ENCODE results near the gene SMAD3. TPM values are rescaled to one million over a fixed set of nuclear protein-coding genes. Genes with fewer than 3 reads are reported as not detected.
"Not testable (repeated sequence)": the region's sequence is repeated elsewhere in the genome, so short reads cannot be mapped to it uniquely, and the experiment has no call there.

The SMAD3 gene
- total RNA-seq, 2 donors from 2014 or later: 47.4 to 68.9 TPM

DNA sequence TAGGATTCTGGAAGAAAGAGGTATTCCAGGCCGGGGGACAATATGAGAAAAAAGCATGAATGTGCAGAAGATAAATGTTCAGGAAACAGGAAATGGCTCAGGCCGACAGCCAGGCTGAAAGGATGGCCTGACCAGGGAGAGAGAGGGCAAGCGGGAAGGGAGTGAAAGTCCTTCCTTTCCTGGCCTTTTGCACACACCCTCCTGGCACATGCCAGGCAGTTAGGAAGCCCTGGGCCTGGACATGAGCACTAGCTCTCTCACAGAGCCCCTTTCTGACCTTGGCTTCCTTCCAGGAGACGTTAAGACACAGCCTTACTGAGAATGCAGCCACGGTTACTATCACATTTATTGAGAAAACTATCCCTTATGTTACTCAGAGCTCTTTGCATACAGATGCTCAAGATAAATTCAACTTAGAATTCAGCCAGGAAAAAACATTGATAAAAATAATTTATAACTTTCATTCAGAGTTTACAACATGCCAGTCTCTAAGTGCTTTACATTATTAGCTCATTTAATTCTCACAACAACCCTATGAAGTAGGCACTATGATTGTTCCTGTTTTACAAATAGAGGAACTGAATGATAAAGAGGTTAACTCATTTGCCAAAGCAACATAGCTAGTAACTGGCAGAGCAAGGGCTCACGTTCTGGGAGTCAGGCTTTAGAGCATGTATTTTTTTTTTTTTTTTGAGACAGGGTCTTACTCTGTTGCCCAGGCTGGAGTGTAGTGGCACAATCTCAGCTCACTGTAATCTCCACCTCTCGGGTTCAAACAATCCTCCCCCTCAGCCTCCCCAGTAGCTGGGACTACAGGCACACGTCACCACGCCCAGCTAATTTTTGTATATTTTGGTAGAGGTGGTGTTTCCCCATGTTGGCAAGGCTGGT is 39.4 kb upstream of the SMAD3 start:
- ATAC-seq (replicated peaks in 1 of 2): no peak
- H3K9me3 Mint-ChIP-seq: no peaks in the 10 kb centered on the region
- no peak overlapping the region for H3K4me3 Mint-ChIP-seq
- no peak for DNase-seq
- H3K4me1 Mint-ChIP-seq (ENCODE audit: low read depth): peaks cover 48% of the 10 kb centered on the region
- H3K27me3 Mint-ChIP-seq (ENCODE audit: low read depth): peaks cover 12% of the 10 kb centered on the region
- no peaks in the 10 kb centered on the region for H3K36me3 Mint-ChIP-seq (ENCODE audit: insufficient read depth in 2 of 2)
- H3K27ac Mint-ChIP-seq: no peak overlapping the region

DNA sequence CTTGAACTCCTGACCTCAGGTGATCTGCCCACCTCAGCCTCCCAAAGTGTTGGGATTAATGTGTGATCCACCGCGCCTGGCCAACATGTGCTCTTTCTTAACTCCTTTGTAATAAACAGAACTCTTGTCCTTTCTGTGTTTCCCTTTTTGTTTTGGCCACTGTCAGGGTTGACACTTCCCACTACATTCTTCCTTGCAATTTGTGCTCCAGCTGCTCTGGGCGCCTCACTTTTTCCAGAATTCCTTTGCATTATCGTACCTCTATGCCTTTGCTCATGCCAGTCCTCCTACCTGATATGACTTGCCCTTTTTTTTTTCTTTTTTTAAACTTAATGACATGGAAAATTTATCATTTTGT is 38.8 kb upstream of the SMAD3 start:
- DNase-seq (no peak), ATAC-seq (replicated peaks in 1 of 2) (no peak)
- Mint-ChIP-seq H3K9me3 (no peaks in the 10 kb centered on the region), H3K36me3 (ENCODE audit: insufficient read depth in 2 of 2) (no peaks in the 10 kb centered on the region), H3K4me3 (no peak overlapping the region), H3K27me3 (ENCODE audit: low read depth) (peaks cover 12% of the 10 kb centered on the region), H3K4me1 (ENCODE audit: low read depth) (peaks cover 48% of the 10 kb centered on the region), H3K27ac (no peak overlapping the region)

DNA sequence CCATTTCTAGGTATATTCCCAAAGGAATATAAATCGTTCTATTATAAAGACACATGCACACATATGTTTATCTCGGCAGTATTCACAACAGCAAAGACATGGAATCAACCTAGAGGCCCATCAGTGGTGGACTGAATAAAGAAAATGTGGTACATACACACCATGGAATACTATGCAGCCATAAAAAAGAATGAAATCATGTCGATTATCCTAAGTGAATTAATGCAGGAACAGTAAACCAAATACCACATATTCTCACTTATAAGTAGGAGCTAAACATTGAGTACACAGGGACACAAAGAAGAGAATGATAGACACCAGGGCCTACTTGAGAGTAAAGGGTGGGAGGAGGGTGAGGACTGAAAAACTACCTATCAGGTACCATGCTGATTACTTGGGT is 37.0 kb upstream of the SMAD3 start:
- H3K9me3 Mint-ChIP-seq; H3K36me3 Mint-ChIP-seq (ENCODE audit: insufficient read depth in 2 of 2); H3K27ac Mint-ChIP-seq; ATAC-seq (replicated peaks in 1 of 2); DNase-seq; H3K4me3 Mint-ChIP-seq: not testable (repeated sequence)
- peaks cover 12% of the 10 kb centered on the region for H3K27me3 Mint-ChIP-seq (ENCODE audit: low read depth)
- H3K4me1 Mint-ChIP-seq (ENCODE audit: low read depth): peaks cover 37% of the 10 kb centered on the region

GRCh38 chr15:67030036-67030762 is 35.2 kb upstream of the SMAD3 start:
- no peaks in the 10 kb centered on the region for H3K36me3 Mint-ChIP-seq (ENCODE audit: insufficient read depth in 2 of 2)
- no peak for DNase-seq

GRCh38 chr15:67031331-67031730 is 34.1 kb upstream of the SMAD3 start:
- Mint-ChIP-seq H3K4me3 (no peak overlapping the region), H3K27ac (no peak overlapping the region), H3K9me3 (no peaks in the 10 kb centered on the region), H3K36me3 (ENCODE audit: insufficient read depth in 2 of 2) (no peaks in the 10 kb centered on the region), H3K27me3 (ENCODE audit: low read depth) (peaks cover 6% of the 10 kb centered on the region), H3K4me1 (ENCODE audit: low read depth) (peaks cover 15% of the 10 kb centered on the region)
- ATAC-seq (replicated peaks in 1 of 2) (no peak), DNase-seq (no peak)

More at GRCh38 chr15:67030036-67030762, 35.2 kb upstream of the SMAD3 start:
- ATAC-seq (replicated peaks in 1 of 2): no peak
- H3K4me1 Mint-ChIP-seq (ENCODE audit: low read depth): peaks cover 24% of the 10 kb centered on the region
- H3K27ac Mint-ChIP-seq: no peak overlapping the region
- H3K9me3 Mint-ChIP-seq: no peaks in the 10 kb centered on the region
- no peak overlapping the region for H3K4me3 Mint-ChIP-seq
- H3K27me3 Mint-ChIP-seq (ENCODE audit: low read depth): peaks cover 10% of the 10 kb centered on the region

- H3K27me3 Mint-ChIP-seq (ENCODE audit: low read depth): peaks cover 6% of the 10 kb centered on the region
- no peak overlapping the region for H3K4me3 Mint-ChIP-seq
- peaks cover 15% of the 10 kb centered on the region for H3K4me1 Mint-ChIP-seq (ENCODE audit: low read depth)
- H3K36me3 Mint-ChIP-seq (ENCODE audit: insufficient read depth in 2 of 2): no peaks in the 10 kb centered on the region
- H3K9me3 Mint-ChIP-seq: no peaks in the 10 kb centered on the region
- ATAC-seq (replicated peaks in 1 of 2) (no peak), DNase-seq (no peak)
- no peak overlapping the region for H3K27ac Mint-ChIP-seq
Observed at GRCh38 chr15:67032608-67033007, 32.8 kb upstream of the SMAD3 start.

DNA sequence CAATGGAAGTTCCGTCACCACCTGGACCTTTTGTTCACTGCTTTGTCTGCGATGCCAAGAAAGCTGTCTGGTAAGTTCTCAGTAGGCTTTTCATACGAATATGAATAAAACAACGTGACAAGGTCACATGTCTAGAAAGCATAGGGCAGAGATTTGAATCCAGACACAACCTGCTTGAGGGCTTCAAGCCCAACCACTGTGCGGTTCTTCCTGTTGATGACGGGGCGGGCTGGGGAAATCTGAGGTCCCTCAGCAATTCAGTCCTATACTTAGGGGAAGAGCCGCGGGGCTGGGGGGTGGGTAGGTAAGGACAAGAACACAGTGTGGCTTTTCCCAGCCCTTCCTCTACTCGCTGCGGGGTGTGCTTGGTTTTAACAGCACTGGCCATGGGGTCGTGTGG is 32.4 kb upstream of the SMAD3 start:
- peak; percentile 65 to 80 for ATAC-seq (replicated peaks in 1 of 2)
- DNase-seq: peak; percentile 36 to 41
- Mint-ChIP-seq H3K9me3 (no peaks in the 10 kb centered on the region), H3K4me1 (ENCODE audit: low read depth) (peaks cover 11% of the 10 kb centered on the region), H3K4me3 (no peak overlapping the region), H3K27me3 (ENCODE audit: low read depth) (peaks cover 6% of the 10 kb centered on the region), H3K36me3 (ENCODE audit: insufficient read depth in 2 of 2) (no peaks in the 10 kb centered on the region), H3K27ac (no peak overlapping the region)

- Mint-ChIP-seq H3K4me1 (ENCODE audit: low read depth) (peaks cover 5% of the 10 kb centered on the region), H3K4me3 (peak overlapping the region; percentile 14 to 64), H3K36me3 (ENCODE audit: insufficient read depth in 2 of 2) (no peaks in the 10 kb centered on the region), H3K27me3 (ENCODE audit: low read depth) (peaks cover 6% of the 10 kb centered on the region), H3K27ac (no peak overlapping the region), H3K9me3 (no peaks in the 10 kb centered on the region)
- ATAC-seq (replicated peaks in 1 of 2) (peak; percentile 50 to 70), DNase-seq (peak; percentile 24 to 29)
Observed at GRCh38 chr15:67033571-67034044, 31.8 kb upstream of the SMAD3 start.

- Mint-ChIP-seq H3K9me3 (no peaks in the 10 kb centered on the region), H3K27ac (no peak overlapping the region), H3K27me3 (ENCODE audit: low read depth) (no peaks in the 10 kb centered on the region), H3K36me3 (ENCODE audit: insufficient read depth in 2 of 2) (no peaks in the 10 kb centered on the region), H3K4me3 (no peak overlapping the region), H3K4me1 (ENCODE audit: low read depth) (peaks cover 5% of the 10 kb centered on the region)
- DNase-seq (no peak), ATAC-seq (replicated peaks in 1 of 2) (no peak)
Observed at GRCh38 chr15:67035886-67036285, 29.5 kb upstream of the SMAD3 start.

GRCh38 chr15:67036775-67037555 is 28.4 kb upstream of the SMAD3 start:
- no peak overlapping the region for H3K27ac Mint-ChIP-seq
- no peak overlapping the region for H3K4me3 Mint-ChIP-seq
- no peaks in the 10 kb centered on the region for H3K36me3 Mint-ChIP-seq (ENCODE audit: insufficient read depth in 2 of 2)
- H3K9me3 Mint-ChIP-seq: no peaks in the 10 kb centered on the region
- no peak for DNase-seq
- H3K27me3 Mint-ChIP-seq (ENCODE audit: low read depth): peaks cover 7% of the 10 kb centered on the region
- no peak for ATAC-seq (replicated peaks in 1 of 2)
- H3K4me1 Mint-ChIP-seq (ENCODE audit: low read depth): peaks cover 12% of the 10 kb centered on the region

DNA sequence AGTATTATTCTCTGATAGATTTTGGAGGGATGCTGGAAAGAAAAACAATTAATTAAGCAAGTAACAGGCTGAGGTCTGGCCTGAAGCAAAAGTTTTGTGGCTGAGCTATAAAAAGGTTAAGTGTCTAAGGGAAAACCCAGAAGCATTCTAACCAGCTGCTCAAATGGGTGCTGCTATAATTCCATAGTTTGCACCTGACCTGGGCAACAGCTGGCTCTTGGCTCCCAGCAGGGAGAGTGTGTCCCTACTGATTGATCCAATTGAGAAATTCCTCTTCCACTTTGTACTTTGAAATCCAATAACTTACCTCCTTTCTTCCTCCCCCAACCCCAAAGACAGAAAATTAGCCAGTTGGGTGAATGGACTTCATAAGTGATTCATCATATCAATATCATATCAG is 27.7 kb upstream of the SMAD3 start:
- ATAC-seq (replicated peaks in 1 of 2): no peak
- no peaks in the 10 kb centered on the region for H3K9me3 Mint-ChIP-seq
- peaks cover 20% of the 10 kb centered on the region for H3K4me1 Mint-ChIP-seq (ENCODE audit: low read depth)
- H3K4me3 Mint-ChIP-seq: no peak overlapping the region
- H3K36me3 Mint-ChIP-seq (ENCODE audit: insufficient read depth in 2 of 2): no peaks in the 10 kb centered on the region
- no peak overlapping the region for H3K27ac Mint-ChIP-seq
- peaks cover 14% of the 10 kb centered on the region for H3K27me3 Mint-ChIP-seq (ENCODE audit: low read depth)
- no peak for DNase-seq

GRCh38 chr15:67038736-67039135 is 26.7 kb upstream of the SMAD3 start:
- no peak for ATAC-seq (replicated peaks in 1 of 2)
- DNase-seq: no peak
- H3K27ac Mint-ChIP-seq: peak overlapping the region; percentile 29
- no peaks in the 10 kb centered on the region for H3K36me3 Mint-ChIP-seq (ENCODE audit: insufficient read depth in 2 of 2)
- peak overlapping the region in 1 of 2 donors; percentile 62 for H3K4me3 Mint-ChIP-seq
- H3K27me3 Mint-ChIP-seq (ENCODE audit: low read depth): peaks cover 15% of the 10 kb centered on the region
- H3K9me3 Mint-ChIP-seq: no peaks in the 10 kb centered on the region
- H3K4me1 Mint-ChIP-seq (ENCODE audit: low read depth): peaks cover 26% of the 10 kb centered on the region
